Measurements from ENCODE around the gene CTSG. TPM values are rescaled to one million over a fixed set of nuclear protein-coding genes. Genes with fewer than 3 reads are reported as not detected.
"Not testable (repeated sequence)": the region's sequence is repeated elsewhere in the genome, so short reads cannot be mapped to it uniquely, and the experiment has no call there.

Gene CTSG
- total RNA-seq, 1 donor from 2014 or later, result not detected

GRCh38 chr14:24566318-24566717 is 9.7 kb downstream of the CTSG start:
- no peak for DNase-seq
- Mint-ChIP-seq H3K9me3 (ENCODE audit: unreplicated experiment) (peaks cover 1% of the 10 kb centered on the region), H3K4me3 (ENCODE audit: unreplicated experiment) (no peak overlapping the region), H3K36me3 (ENCODE audit: unreplicated experiment) (peaks cover 6% of the 10 kb centered on the region), H3K27ac (ENCODE audit: unreplicated experiment) (no peak overlapping the region), H3K4me1 (ENCODE audit: low read depth, unreplicated experiment) (no peaks in the 10 kb centered on the region), H3K27me3 (ENCODE audit: unreplicated experiment) (peaks cover 2% of the 10 kb centered on the region)
- no peak for TF ChIP-seq CTCF (IDR thresholded peaks at IDR 0.05; ENCODE audit: partially characterized antibody, unreplicated experiment)

- peaks cover 6% of the 10 kb centered on the region for H3K36me3 Mint-ChIP-seq (ENCODE audit: unreplicated experiment)
- no peaks in the 10 kb centered on the region for H3K4me1 Mint-ChIP-seq (ENCODE audit: low read depth, unreplicated experiment)
- peaks cover 2% of the 10 kb centered on the region for H3K27me3 Mint-ChIP-seq (ENCODE audit: unreplicated experiment)
- DNase-seq, result no peak
- no peak overlapping the region for H3K27ac Mint-ChIP-seq (ENCODE audit: unreplicated experiment)
- H3K4me3 Mint-ChIP-seq (ENCODE audit: unreplicated experiment), result no peak overlapping the region
- peaks cover 1% of the 10 kb centered on the region for H3K9me3 Mint-ChIP-seq (ENCODE audit: unreplicated experiment)
- no peak for TF ChIP-seq CTCF (IDR thresholded peaks at IDR 0.05; ENCODE audit: partially characterized antibody, unreplicated experiment)
These were observed 10.3 kb downstream of the CTSG start for GRCh38 chr14:24565766-24566165.

GRCh38 chr14:24563505-24563904 is 12.5 kb downstream of the CTSG start:
- no peaks in the 10 kb centered on the region for H3K4me1 Mint-ChIP-seq (ENCODE audit: low read depth, unreplicated experiment)
- no peak for TF ChIP-seq CTCF (IDR thresholded peaks at IDR 0.05; ENCODE audit: partially characterized antibody, unreplicated experiment)
- H3K9me3 Mint-ChIP-seq (ENCODE audit: unreplicated experiment), result no peaks in the 10 kb centered on the region
- H3K4me3 Mint-ChIP-seq (ENCODE audit: unreplicated experiment), result no peak overlapping the region
- peaks cover 6% of the 10 kb centered on the region for H3K36me3 Mint-ChIP-seq (ENCODE audit: unreplicated experiment)
- H3K27me3 Mint-ChIP-seq (ENCODE audit: unreplicated experiment), result peaks cover 2% of the 10 kb centered on the region
- no peak overlapping the region for H3K27ac Mint-ChIP-seq (ENCODE audit: unreplicated experiment)
- DNase-seq, result no peak

- Mint-ChIP-seq H3K36me3 (ENCODE audit: unreplicated experiment) (no peaks in the 10 kb centered on the region), H3K4me3 (ENCODE audit: unreplicated experiment) (no peak overlapping the region), H3K4me1 (ENCODE audit: low read depth, unreplicated experiment) (no peaks in the 10 kb centered on the region), H3K9me3 (ENCODE audit: unreplicated experiment) (no peaks in the 10 kb centered on the region), H3K27ac (ENCODE audit: unreplicated experiment) (no peak overlapping the region), H3K27me3 (ENCODE audit: unreplicated experiment) (peaks cover 2% of the 10 kb centered on the region)
- no peak for DNase-seq
- TF ChIP-seq CTCF (IDR thresholded peaks at IDR 0.05; ENCODE audit: partially characterized antibody, unreplicated experiment), result no peak
These were observed 19.3 kb downstream of the CTSG start for GRCh38 chr14:24556756-24557155.

- not testable (repeated sequence) for DNase-seq; H3K4me3 Mint-ChIP-seq (ENCODE audit: unreplicated experiment); H3K36me3 Mint-ChIP-seq (ENCODE audit: unreplicated experiment); H3K9me3 Mint-ChIP-seq (ENCODE audit: unreplicated experiment); H3K27ac Mint-ChIP-seq (ENCODE audit: unreplicated experiment); H3K27me3 Mint-ChIP-seq (ENCODE audit: unreplicated experiment); H3K4me1 Mint-ChIP-seq (ENCODE audit: low read depth, unreplicated experiment)
These were observed 27.0 kb downstream of the CTSG start for GRCh38 chr14:24549064-24549463.

All from glutamatergic neuron (in vitro differentiated cells).